ENCODE measurements around the gene PDE4B.

PDE4B gene

GRCh38 chr1:66327588-66327987 is 534.9 kb downstream of the PDE4B start:
- DNase-seq (ENCODE audit: low read depth in 2 of 2, low spot score in 1 of 2) = no peak

- no peak for DNase-seq (ENCODE audit: low read depth in 2 of 2, low spot score in 1 of 2)
Observed at GRCh38 chr1:66328896-66329295, 536.2 kb downstream of the PDE4B start.

DNA sequence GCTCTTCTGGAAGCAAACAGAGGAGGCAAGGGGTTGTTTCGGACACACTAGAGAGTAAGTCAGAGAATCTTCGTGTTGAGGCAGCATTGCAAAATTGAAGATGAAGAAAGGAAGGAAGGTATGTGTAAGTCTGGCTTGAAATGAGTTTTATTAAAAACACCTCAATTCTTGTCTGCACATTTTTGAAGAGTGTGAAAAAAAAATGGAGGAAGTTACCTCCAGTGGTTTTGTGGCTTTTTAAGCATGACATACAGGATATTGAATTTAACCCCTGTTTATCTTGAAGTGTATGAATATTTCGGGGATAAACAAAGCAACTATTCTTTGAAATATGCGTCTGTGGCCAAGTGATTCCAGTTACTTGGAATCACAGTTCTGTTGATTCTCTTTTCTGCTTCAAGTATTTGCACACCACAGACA is 538.0 kb downstream of the PDE4B start:
- DNase-seq (ENCODE audit: low read depth in 2 of 2, low spot score in 1 of 2) = no peak

- no peak for DNase-seq (ENCODE audit: low read depth in 2 of 2, low spot score in 1 of 2)
Observed at GRCh38 chr1:66331658-66332547, 539.2 kb downstream of the PDE4B start.

GRCh38 chr1:66332548-66332901 is 539.8 kb downstream of the PDE4B start:
- no peak for DNase-seq (ENCODE audit: low read depth in 2 of 2, low spot score in 1 of 2)

- no peak for DNase-seq (ENCODE audit: low read depth in 2 of 2, low spot score in 1 of 2)
Observed at GRCh38 chr1:66333466-66334199, 540.9 kb downstream of the PDE4B start.

DNA sequence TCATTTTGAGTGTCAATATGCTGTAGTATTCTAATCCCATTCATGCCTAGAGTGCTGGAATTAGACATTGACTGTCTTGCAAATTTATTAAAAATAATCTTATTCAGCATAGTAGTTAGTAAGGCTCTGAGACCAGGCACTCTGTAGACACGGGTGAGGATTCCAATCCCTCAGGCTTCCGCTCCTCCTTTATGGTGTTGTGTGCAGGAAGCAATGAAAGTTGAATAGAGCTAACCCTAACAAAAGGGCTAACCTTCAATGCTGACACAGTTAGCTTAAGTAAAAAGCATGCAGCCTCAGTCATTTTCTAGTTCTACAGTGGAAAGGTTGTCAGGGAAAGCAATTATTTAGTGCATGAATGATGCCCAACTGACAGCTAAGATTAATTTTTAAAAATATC is 541.6 kb downstream of the PDE4B start:
- no peak for DNase-seq (ENCODE audit: low read depth in 2 of 2, low spot score in 1 of 2)

DNA sequence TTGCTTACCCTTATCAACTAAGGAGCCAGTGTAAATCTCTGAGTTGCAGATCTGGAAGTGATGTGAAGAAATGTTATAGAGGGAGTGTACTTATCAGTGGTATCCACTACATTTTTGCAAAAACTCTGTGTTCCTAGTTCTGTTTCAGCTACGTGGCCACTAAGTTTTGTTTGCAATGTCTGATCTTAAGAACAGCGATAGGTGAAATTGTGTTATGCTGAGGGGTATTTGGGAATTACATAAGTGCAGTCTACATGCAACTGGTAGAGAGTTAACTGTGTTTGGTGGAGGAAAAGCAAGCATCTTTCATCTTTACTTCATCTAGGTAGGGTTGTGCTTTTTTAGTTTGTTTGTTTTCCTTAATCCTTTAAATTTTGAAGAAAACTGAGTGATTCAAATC is 542.4 kb downstream of the PDE4B start:
- no peak for DNase-seq (ENCODE audit: low read depth in 2 of 2, low spot score in 1 of 2)

- peak in 1 of 2 donors; percentile 31 for DNase-seq (ENCODE audit: low read depth in 2 of 2, low spot score in 1 of 2)
Observed at GRCh38 chr1:66335859-66336640, 543.4 kb downstream of the PDE4B start.

DNA sequence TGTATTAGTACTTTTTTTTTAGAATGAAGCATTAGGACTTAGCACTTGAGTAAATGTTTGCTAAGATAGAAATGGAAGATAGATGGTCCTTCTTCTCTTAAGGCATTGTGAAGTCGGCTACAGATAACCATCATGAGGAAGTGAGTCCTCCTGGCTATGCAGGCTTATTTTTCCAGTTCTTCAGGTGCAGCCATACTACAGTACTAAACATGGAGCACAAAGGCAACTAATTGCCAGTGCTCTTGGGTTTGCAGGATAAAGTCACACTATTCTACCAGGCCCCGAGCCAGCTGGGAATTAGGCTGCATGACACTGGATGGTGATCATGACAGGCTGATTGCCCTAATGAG is 543.9 kb downstream of the PDE4B start:
- no peak for DNase-seq (ENCODE audit: low read depth in 2 of 2, low spot score in 1 of 2)

DNA sequence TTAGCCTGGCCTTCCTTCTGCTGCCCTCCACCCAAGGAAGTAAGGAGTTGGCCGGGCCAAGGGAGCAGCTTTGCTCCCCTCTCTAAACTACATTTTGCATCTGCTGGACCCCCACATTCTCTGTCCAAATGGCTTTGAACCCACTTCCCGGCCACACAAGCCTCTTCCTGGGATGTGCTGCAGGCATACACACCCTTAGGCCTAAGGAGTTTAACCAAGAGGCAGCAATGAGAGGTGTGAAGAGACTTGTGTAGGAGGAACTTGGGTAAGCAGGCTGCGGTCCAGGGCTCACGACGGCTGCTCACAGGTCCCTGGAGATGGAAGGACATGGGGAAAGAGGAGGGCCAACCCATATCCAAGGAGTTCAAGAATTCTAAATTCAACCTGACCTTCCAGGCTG is 544.6 kb downstream of the PDE4B start:
- no peak for DNase-seq (ENCODE audit: low read depth in 2 of 2, low spot score in 1 of 2)

DNA sequence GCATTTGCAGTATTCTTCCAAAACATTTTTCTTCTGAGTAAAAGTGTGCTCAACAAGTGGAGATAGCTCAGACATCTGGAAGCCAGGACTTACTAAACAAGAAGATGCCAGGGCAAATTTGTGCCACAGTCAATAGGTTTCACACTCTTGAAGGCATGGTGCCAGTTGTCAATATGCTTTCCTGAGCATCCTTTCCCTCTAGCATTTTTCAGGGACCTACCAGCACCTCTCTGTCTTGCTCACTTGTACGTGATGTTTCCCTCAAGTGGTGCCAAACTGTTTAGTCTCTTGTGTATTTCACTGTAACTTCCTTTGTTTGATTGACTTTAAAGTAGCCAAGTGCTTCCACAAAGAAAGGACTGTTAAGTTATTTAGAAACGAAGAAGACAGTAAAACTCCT is 547.2 kb downstream of the PDE4B start:
- no peak for DNase-seq (ENCODE audit: low read depth in 2 of 2, low spot score in 1 of 2)

- no peak for DNase-seq (ENCODE audit: low read depth in 2 of 2, low spot score in 1 of 2)
Observed at GRCh38 chr1:66341446-66342089, 548.9 kb downstream of the PDE4B start.

DNA sequence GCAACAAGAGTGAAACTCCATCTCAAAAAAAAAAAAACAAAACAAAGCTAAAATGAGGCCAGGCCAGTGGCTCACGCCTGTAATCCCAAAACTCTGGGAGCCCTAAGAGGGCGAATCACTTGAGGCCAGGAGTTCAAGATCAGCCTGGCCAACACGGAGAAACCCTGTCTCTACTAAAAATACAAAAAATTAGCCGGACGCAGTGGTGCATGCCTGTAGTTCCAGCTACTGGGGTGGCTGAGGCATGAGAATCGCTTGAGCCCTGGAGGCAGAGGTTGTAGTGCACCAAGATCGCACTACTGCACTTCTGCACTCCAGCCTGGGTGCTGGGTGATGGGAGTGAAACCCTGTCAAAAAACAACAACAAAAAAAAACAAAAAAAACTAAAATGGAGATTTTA is 550.0 kb downstream of the PDE4B start:
- no peak for DNase-seq (ENCODE audit: low read depth in 2 of 2, low spot score in 1 of 2)

GRCh38 chr1:66343569-66344325 is 551.1 kb downstream of the PDE4B start:
- no peak for DNase-seq (ENCODE audit: low read depth in 2 of 2, low spot score in 1 of 2)

GRCh38 chr1:66346057-66346795 is 553.5 kb downstream of the PDE4B start:
- DNase-seq (ENCODE audit: low read depth in 2 of 2, low spot score in 1 of 2) = no peak

- DNase-seq (ENCODE audit: low read depth in 2 of 2, low spot score in 1 of 2) = no peak
Observed at GRCh38 chr1:66346873-66347272, 554.2 kb downstream of the PDE4B start.

DNA sequence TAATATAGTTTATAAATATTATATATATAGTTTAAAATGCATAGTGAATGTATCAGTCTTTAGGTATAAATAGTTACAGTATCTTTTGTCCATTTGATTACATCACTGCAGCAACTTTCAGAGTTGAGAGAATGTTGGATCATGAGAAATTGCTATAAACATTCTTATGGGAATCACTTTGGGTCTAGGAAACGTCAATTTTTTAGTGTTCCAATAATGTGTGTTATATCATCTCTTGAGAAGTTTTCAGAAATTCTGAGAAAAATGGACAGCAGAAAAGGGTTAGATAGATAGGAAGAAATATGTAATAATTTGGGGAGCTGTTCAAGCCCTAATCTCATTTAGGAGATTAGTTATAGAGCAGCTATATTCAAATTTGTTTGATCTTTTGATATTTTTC is 556.1 kb downstream of the PDE4B start:
- no peak for DNase-seq (ENCODE audit: low read depth in 2 of 2, low spot score in 1 of 2)

- no peak for DNase-seq (ENCODE audit: low read depth in 2 of 2, low spot score in 1 of 2)
Observed at GRCh38 chr1:66349242-66349641, 556.5 kb downstream of the PDE4B start.

GRCh38 chr1:66350001-66350547 is 557.4 kb downstream of the PDE4B start:
- DNase-seq (ENCODE audit: low read depth in 2 of 2, low spot score in 1 of 2) = no peak

Measured in stimulated activated CD8-positive, alpha-beta memory T cell treated with anti-CD3 and anti-CD28 coated beads, Interleukin-4, amount 100 ng/mL, for 1 hour (primary cell).